K562 (cell line): ENCODE measurements around the gene EGF. TPM values are rescaled to one million over a fixed set of nuclear protein-coding genes. Genes with fewer than 3 reads are reported as not detected.

ENCODE experiments used
- ATAC-seq: fragments of 200-7000 bp; cut with Tn5 transposase; 3 replicates; pipeline ENCODE4 v1.9.1; 2020; ENCODE audit warnings: moderate library complexity
- BruUV-seq: library from RNA; stranded (reverse); fragments of 400-500 nt; replicated peaks from 2 replicates; lab custom pipeline; 2021; lab: Mats Ljungman, UMichigan
- CTCF ChIA-PET: fragments of 300-600 bp; formaldehyde crosslinking; extraction: SDS; loops from one replicate; lab custom pipeline; 2021; ENCODE audit warnings: low intra/inter-chr PET ratio; lab: Yijun Ruan, JAX
- POLR2A ChIA-PET: fragments of 300-600, 350-650 bp; sonication (Branson Sonifier 250); formaldehyde crosslinking; extraction: SDS; loops from one replicate; lab custom pipeline; 2021; ENCODE audit warnings: antibody characterized with exemption, inconsistent platforms; lab: Yijun Ruan, JAX
- DNase-seq, 4 experiments: peaks; one replicate each; pipeline versions ENCODE4 v3.0.0 to v3.0.0-alpha.2; 2011 to 2018; ENCODE audit warnings: low spot score in 3 of 4, mixed read lengths in 3 of 4; ENCODE audit errors: extremely low read depth in 1 of 4
- FAIRE-seq: peaks from 2 replicates; lab custom pipeline; 2011; peaks lifted over from hg19 to GRCh38; lab: Jason Lieb, UNC
- H2AFZ ChIP-seq: 2 replicates; pipeline ENCODE4 v1.6.0; 2011; ENCODE audit warnings: low read depth, low read length, control low read depth, inconsistent platforms
- H3K27ac ChIP-seq: fragments of 200-600 bp; 3 replicates; pipeline ENCODE4 v1.8.0; 2011; ENCODE audit warnings: low read depth, mild to moderate bottlenecking, control low read depth, inconsistent platforms, low read length, moderate library complexity, mixed read lengths; ENCODE audit errors: extremely low read depth
- H3K27me3 ChIP-seq, 2 experiments: fragments of 300-600 bp in 1 of 2; 2 replicates in 1 of 2; 3 replicates in 1 of 2; pipeline versions ENCODE4 v1.6.0 to v1.8.0; 2011; ENCODE audit warnings: inconsistent platforms in 2 of 2, low read length in 2 of 2, mild to moderate bottlenecking in 1 of 2, mixed read lengths in 1 of 2, moderate library complexity in 1 of 2; ENCODE audit not compliant: control insufficient read depth in 2 of 2, insufficient read depth in 2 of 2
- H3K36me3 ChIP-seq: fragments of 300-600 bp; 3 replicates; pipeline ENCODE4 v1.8.0; 2011; ENCODE audit warnings: mild to moderate bottlenecking, low read length, inconsistent platforms; ENCODE audit not compliant: control insufficient read depth, insufficient read depth
- H3K4me1 ChIP-seq, 2 experiments: fragments of 200-600 bp in 1 of 2; replicated peaks in 1 of 2; 2 replicates in 1 of 2; 3 replicates in 1 of 2; pipeline versions ENCODE4 v1.5.1 to v1.8.0; 2011; ENCODE audit warnings: inconsistent platforms in 2 of 2, low read length in 2 of 2, mild to moderate bottlenecking in 1 of 2, mixed read lengths in 1 of 2, moderate library complexity in 1 of 2; ENCODE audit not compliant: control insufficient read depth in 2 of 2, insufficient read depth in 2 of 2
- H3K4me2 ChIP-seq: 2 replicates; pipeline ENCODE4 v1.6.1; 2011; ENCODE audit warnings: low read length, control low read depth, inconsistent platforms, mixed read lengths; ENCODE audit not compliant: insufficient read depth
- H3K4me3 ChIP-seq: fragments of 200-600 bp; sonication (generic), shearing (Covaris generic); 2 replicates; pipeline ENCODE4 v1.5.1; 2016; ENCODE audit warnings: control low read depth, inconsistent platforms
- H3K79me2 ChIP-seq: fragments of 200-600 bp; 3 replicates; pipeline ENCODE4 v1.8.0; 2011; ENCODE audit warnings: low read length, inconsistent platforms; ENCODE audit not compliant: control insufficient read depth, insufficient read depth
- H3K9ac ChIP-seq, 2 experiments: 2 replicates each; pipeline versions ENCODE4 v1.6.0 to v1.6.1; 2011; ENCODE audit warnings: low read depth in 2 of 2, low read length in 2 of 2, control low read depth in 1 of 2, inconsistent platforms in 1 of 2, mild to moderate bottlenecking in 1 of 2, mixed read lengths in 1 of 2; ENCODE audit not compliant: insufficient read depth in 1 of 2
- H3K9me1 ChIP-seq: one replicate; pipeline ENCODE4 v1.6.0; 2011; ENCODE audit warnings: inconsistent platforms, mild to moderate bottlenecking, low read length, moderate library complexity; ENCODE audit not compliant: control insufficient read depth, insufficient read depth
- H3K9me3 ChIP-seq: replicated peaks from 2 replicates; pipeline ENCODE4 v1.5.1; 2011; ENCODE audit warnings: low read depth, low read length, inconsistent platforms; ENCODE audit not compliant: control insufficient read depth, insufficient read depth
- H4K20me1 ChIP-seq: replicated peaks from 2 replicates; pipeline ENCODE4 v1.6.1; 2011; ENCODE audit warnings: low read length, inconsistent platforms, mixed read lengths; ENCODE audit not compliant: control insufficient read depth, insufficient read depth
- CLOCK ChIP-seq: fragments of 250-450 bp; sonication (Bioruptor Pico); IDR thresholded peaks from 2 replicates; pipeline ENCODE4 v1.4.0; 2020; ENCODE audit warnings: mild to moderate bottlenecking, moderate library complexity, borderline replicate concordance
- EWSR1 ChIP-seq: fragments of 450-650 bp; IDR thresholded peaks from 2 replicates; pipeline ENCODE4 v1.6.1; 2018; ENCODE audit warnings: borderline replicate concordance, mild to moderate bottlenecking, low read depth, moderate library complexity; ENCODE audit not compliant: partially characterized antibody
- ZSCAN32 ChIP-seq: fragments of 450-650 bp; formaldehyde crosslinking; IDR thresholded peaks from 2 replicates; pipeline ENCODE4 v1.4.0; 2020; ENCODE audit warnings: mild to moderate bottlenecking, moderate library complexity
- WGBS: fragments of 100-300 bp; shearing (Covaris generic); methylation state at CpG from one replicate; pipeline ENCODE4 v1.1.6; 2016; ENCODE audit warnings: low coverage, mixed read lengths; ENCODE audit not compliant: insufficient coverage; ENCODE audit errors: missing lambda C conversion rate; 5-methylcytosine and 5-hydroxymethylcytosine counted together
- in situ Hi-C: fragments of 300-500 bp; cut with MboI; formaldehyde crosslinking; loops from 4 replicates; pipeline ENCODE4 v1.15.0; 2018; ENCODE audit warnings: inconsistent platforms, mixed read lengths
- intact Hi-C: fragments of 100-400 bp; cut with micrococcal nuclease; formaldehyde crosslinking; loops from 2 replicates; pipeline ENCODE4 v1.14.2; 2022
- polyA plus RNA-seq, 8 experiments: library from polyadenylated mRNA; depleted of rRNA in 4 of 8; stranded (reverse) in 5 of 8; unstranded in 3 of 8; fragments of >200 nt; fragmentation: Nextera tagmentation in 2 of 8; fragmentation: Illumina TruSeq in 1 of 8; extraction: Ambion mirVana in 2 of 8; extraction: Trizol in 1 of 8; gene quantifications; 2 replicates each; pipeline versions ENCODE4 v1.2.1 to v1.2.3, GENCODE V29; 2011 to 2014; ENCODE audit warnings: inconsistent platforms in 1 of 8, missing spikeins in 1 of 8
- total RNA-seq, 7 experiments: library from RNA; depleted of rRNA in 6 of 7; stranded (reverse); fragments of >200 nt in 6 of 7; fragmentation: Illumina TruSeq in 2 of 7; extraction: Trizol in 2 of 7; gene quantifications; 2 replicates each; pipeline versions ENCODE4 v1.2.1 to v1.2.3, GENCODE V29; 2011 to 2021; ENCODE audit warnings: low replicate concordance in 1 of 7

EGF gene
- total and polyA plus RNA-seq, 9 of the 15 experiments (the other 6 are each of a cell fraction or from before 2014, with no cell fraction given) = 0.32 to 3.1 (median 1.3) TPM

DNA sequence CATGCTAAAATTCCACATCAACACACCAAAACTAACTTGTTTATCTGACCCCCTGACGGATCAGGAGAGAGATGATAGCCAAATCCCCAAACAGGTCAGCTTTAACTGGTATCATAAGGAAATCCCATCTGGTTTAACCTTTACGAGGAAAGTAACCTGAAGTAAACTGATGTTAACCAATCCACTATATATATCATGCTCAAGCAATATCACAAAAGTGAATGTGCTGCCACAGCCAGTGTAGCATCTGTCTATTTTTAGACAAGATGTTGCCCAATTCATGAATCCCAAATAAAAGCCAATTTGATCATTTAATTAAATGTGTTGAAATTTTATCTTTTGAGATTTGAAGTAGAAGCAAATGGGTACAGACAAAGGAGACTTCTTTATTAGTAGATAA is 44.5 kb downstream of the EGF start:
- Histone ChIP-seq H3K9me1 (no peaks in the 10 kb centered on the region), H3K27ac (no peak overlapping the region), H3K9me3 (no peaks in the 10 kb centered on the region), H3K9ac (no peak overlapping the region), H3K4me3 (no peak overlapping the region), H3K36me3 (no peaks in the 10 kb centered on the region), H2AFZ (no peak overlapping the region), H3K79me2 (no peaks in the 10 kb centered on the region), H4K20me1 (no peaks in the 10 kb centered on the region), H3K27me3 (no peaks in the 10 kb centered on the region), H3K4me1 (no peaks in the 10 kb centered on the region), H3K4me2 (no peak overlapping the region)
- 25% methylated on average over 2 of the region's 2 CpGs for WGBS
- no TSS peak for BruUV-seq
- ATAC-seq (no peak), DNase-seq (no peak), FAIRE-seq (no peak)
- ChIA-PET CTCF (no interaction called here), POLR2A (interaction anchor here (1.0 kb wide), 1 partner anchor 12 kb away, joined by 3 read pairs; no protein-coding TSS in a partner anchor)
- TF ChIP-seq CLOCK = no peak
- no peak for TF ChIP-seq ZSCAN32 (CRISPR knock-in tag)
- no peak for TF ChIP-seq EWSR1
- in situ Hi-C loops (no loop called here), intact Hi-C loops (no loop called here)
